Mesenchymal stem cell (in vitro differentiated cells and primary cell): Measurements from ENCODE around the gene KPNA4.

Experiments used
- DNase-seq: peaks from one replicate; pipeline ENCODE4 v3.0.0-alpha.2; 2013
- H2AFZ ChIP-seq: one replicate; pipeline ENCODE4 v1.6.1; 2013; ENCODE audit warnings: low read depth, mild to moderate bottlenecking, control low read depth, inconsistent platforms, low read length, moderate library complexity
- H2AK5ac ChIP-seq: 2 replicates; pipeline ENCODE4 v1.6.1; 2013; ENCODE audit warnings: low read length, moderate library complexity, mild to moderate bottlenecking, inconsistent platforms; ENCODE audit not compliant: severe bottlenecking
- H2BK120ac ChIP-seq: one replicate; pipeline ENCODE4 v1.6.1; 2013; ENCODE audit warnings: low read depth, mild to moderate bottlenecking, inconsistent platforms, low read length, moderate library complexity
- H2BK12ac ChIP-seq, 2 experiments: one replicate each; pipeline ENCODE4 v1.6.1; 2013; ENCODE audit warnings: inconsistent platforms in 2 of 2, low read length in 2 of 2, mild to moderate bottlenecking in 2 of 2, moderate library complexity in 2 of 2, control low read depth in 1 of 2
- H2BK15ac ChIP-seq: one replicate; pipeline ENCODE4 v1.6.1; 2013; ENCODE audit warnings: mild to moderate bottlenecking, low read depth, inconsistent platforms; ENCODE audit not compliant: poor library complexity, severe bottlenecking
- H2BK5ac ChIP-seq: 2 replicates; pipeline ENCODE4 v1.6.1; 2013; ENCODE audit warnings: low read depth, mild to moderate bottlenecking, low read length, control low read depth, inconsistent platforms; ENCODE audit not compliant: poor library complexity, severe bottlenecking
- H3K14ac ChIP-seq, 2 experiments: one replicate each; pipeline ENCODE4 v1.6.1; 2013; ENCODE audit warnings: inconsistent platforms in 2 of 2, low read length in 2 of 2, control low read depth in 1 of 2, mild to moderate bottlenecking in 1 of 2, moderate library complexity in 1 of 2
- H3K18ac ChIP-seq, 2 experiments: one replicate each; pipeline ENCODE4 v1.6.1; 2013; ENCODE audit warnings: inconsistent platforms in 2 of 2, low read length in 2 of 2, control low read depth in 1 of 2, low read depth in 1 of 2, mild to moderate bottlenecking in 1 of 2
- H3K23ac ChIP-seq, 2 experiments: one replicate each; pipeline ENCODE4 v1.6.1; 2013; ENCODE audit warnings: inconsistent platforms in 2 of 2, low read length in 2 of 2, mild to moderate bottlenecking in 2 of 2, moderate library complexity in 2 of 2, control low read depth in 1 of 2
- H3K27ac ChIP-seq: 2 replicates; pipeline ENCODE4 v1.5.1; 2013; ENCODE audit warnings: mild to moderate bottlenecking, moderate library complexity, low read length, control low read depth, inconsistent platforms; ENCODE audit not compliant: poor library complexity, severe bottlenecking
- H3K27me3 ChIP-seq, 2 experiments: 2 replicates each; pipeline versions ENCODE4 v1.6.1 to v1.7.0; 2013; ENCODE audit warnings: low read length in 2 of 2, mild to moderate bottlenecking in 2 of 2, moderate library complexity in 2 of 2, control low read depth in 1 of 2, inconsistent platforms in 1 of 2; ENCODE audit not compliant: control insufficient read depth in 1 of 2, insufficient read depth in 1 of 2
- H3K36me3 ChIP-seq, 2 experiments: 2 replicates each; pipeline versions ENCODE4 v1.6.1 to v1.7.0; 2013; ENCODE audit warnings: low read length in 2 of 2, control low read depth in 1 of 2, inconsistent platforms in 1 of 2, low read depth in 1 of 2, mild to moderate bottlenecking in 1 of 2; ENCODE audit not compliant: insufficient read depth in 2 of 2, control insufficient read depth in 1 of 2
- H3K4ac ChIP-seq, 2 experiments: one replicate each; pipeline ENCODE4 v1.6.1; 2013; ENCODE audit warnings: inconsistent platforms in 2 of 2, low read length in 2 of 2, mild to moderate bottlenecking in 2 of 2, moderate library complexity in 2 of 2, control low read depth in 1 of 2, low read depth in 1 of 2
- H3K4me1 ChIP-seq: 2 replicates; pipeline ENCODE4 v1.6.1; 2013; ENCODE audit warnings: low read depth, low read length, control low read depth; ENCODE audit not compliant: control insufficient read depth, insufficient read depth
- H3K4me2 ChIP-seq: 2 replicates; pipeline ENCODE4 v1.6.1; 2013; ENCODE audit warnings: low read length, mild to moderate bottlenecking, inconsistent platforms; ENCODE audit not compliant: poor library complexity, severe bottlenecking
- H3K4me3 ChIP-seq, 2 experiments: 2 replicates each; pipeline versions ENCODE4 v1.5.1 to v1.7.0; 2013; ENCODE audit warnings: low read length in 2 of 2, mild to moderate bottlenecking in 2 of 2, control low read depth in 1 of 2, low read depth in 1 of 2; ENCODE audit not compliant: insufficient read depth in 1 of 2
- H3K79me1 ChIP-seq: replicated peaks from 2 replicates; pipeline ENCODE4 v1.6.1; 2013; ENCODE audit warnings: mild to moderate bottlenecking, control low read depth, low read length, inconsistent platforms; ENCODE audit not compliant: poor library complexity, severe bottlenecking
- H3K9ac ChIP-seq: 2 replicates; pipeline ENCODE4 v1.7.0; 2013; ENCODE audit warnings: mild to moderate bottlenecking, low read length, moderate library complexity
- H3K9me3 ChIP-seq: 2 replicates; pipeline ENCODE4 v1.7.0; 2013; ENCODE audit warnings: mild to moderate bottlenecking, low read length; ENCODE audit not compliant: control insufficient read depth
- H4K8ac ChIP-seq: one replicate; pipeline ENCODE4 v1.6.1; 2013; ENCODE audit warnings: inconsistent platforms, mild to moderate bottlenecking, low read length, moderate library complexity
- H4K91ac ChIP-seq: one replicate; pipeline ENCODE4 v1.6.1; 2013; ENCODE audit warnings: mild to moderate bottlenecking, low read length, inconsistent platforms
- WGBS: methylation state at CpG from one replicate; pipeline ENCODE4 v1.1.7; 2013; ENCODE audit warnings: mixed read lengths; 5-methylcytosine and 5-hydroxymethylcytosine counted together

The KPNA4 gene

GRCh38 chr3:160475884-160476283 is 89.5 kb downstream of the KPNA4 start:
- DNase-seq = no peak
- no CpG with 5 or more reads among the region's 2 CpGs for WGBS
- no peaks in the 10 kb centered on the region for H3K27me3 ChIP-seq

DNA sequence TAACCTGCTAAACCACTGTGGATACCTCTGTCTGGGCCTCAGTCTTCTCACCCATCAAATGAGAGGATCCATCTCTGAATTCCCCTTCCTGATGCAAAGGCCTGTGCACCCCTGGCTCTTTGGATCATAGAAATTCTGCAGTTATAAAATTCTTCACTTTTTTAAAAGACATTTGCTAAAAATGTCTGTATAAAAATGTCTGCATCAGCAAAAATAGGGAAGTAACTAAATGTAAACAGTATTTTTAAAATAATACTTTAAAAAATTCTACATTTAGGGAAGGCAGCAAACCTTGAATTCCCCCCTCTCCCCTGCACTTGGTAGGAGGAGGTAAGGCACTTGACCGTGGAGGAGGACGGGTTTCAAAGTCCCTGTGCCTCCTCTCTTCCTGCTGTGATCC is 90.2 kb downstream of the KPNA4 start:
- Histone ChIP-seq H3K27ac (no peak overlapping the region), H3K18ac (no peak overlapping the region), H3K4ac (no peak overlapping the region), H3K4me1 (peaks cover 2% of the 10 kb centered on the region), H3K9ac (no peak overlapping the region), H3K4me3 (no peak overlapping the region), H3K14ac (no peak overlapping the region), H2AFZ (no peak overlapping the region), H3K27me3 (no peaks in the 10 kb centered on the region), H2BK15ac (no peak overlapping the region), H3K4me2 (no peak overlapping the region), H4K91ac (no peak overlapping the region), H3K9me3 (peaks cover 6% of the 10 kb centered on the region), H2BK12ac (no peak overlapping the region), H3K36me3 (no peaks in the 10 kb centered on the region), H2AK5ac (no peak overlapping the region), H4K8ac (no peak overlapping the region), H3K23ac (no peak overlapping the region), H2BK120ac (no peak overlapping the region), H3K79me1 (no peaks in the 10 kb centered on the region), H2BK5ac (no peak overlapping the region)
- no peak for DNase-seq
- 95% methylated on average over 2 of the region's 2 CpGs for whole genome bisulfite sequencing

More at GRCh38 chr3:160475884-160476283, 89.5 kb downstream of the KPNA4 start:
- no peak overlapping the region for H3K23ac ChIP-seq
- H3K79me1 ChIP-seq = no peaks in the 10 kb centered on the region
- no peak overlapping the region for H3K14ac ChIP-seq
- no peak overlapping the region for H2BK5ac ChIP-seq
- H2BK12ac ChIP-seq = no peak overlapping the region
- no peak overlapping the region for H3K4ac ChIP-seq
- peaks cover 4% of the 10 kb centered on the region for H3K4me1 ChIP-seq
- no peaks in the 10 kb centered on the region for H3K36me3 ChIP-seq
- no peak overlapping the region for H3K4me3 ChIP-seq
- no peak overlapping the region for H3K4me2 ChIP-seq
- no peak overlapping the region for H3K27ac ChIP-seq
- H3K9ac ChIP-seq = no peak overlapping the region
- H2BK120ac ChIP-seq = no peak overlapping the region
- no peak overlapping the region for H3K18ac ChIP-seq
- no peak overlapping the region for H2AK5ac ChIP-seq
- no peaks in the 10 kb centered on the region for H3K9me3 ChIP-seq
- H4K91ac ChIP-seq = no peak overlapping the region
- no peak overlapping the region for H2BK15ac ChIP-seq
- no peak overlapping the region for H2AFZ ChIP-seq
- H4K8ac ChIP-seq = no peak overlapping the region

DNA sequence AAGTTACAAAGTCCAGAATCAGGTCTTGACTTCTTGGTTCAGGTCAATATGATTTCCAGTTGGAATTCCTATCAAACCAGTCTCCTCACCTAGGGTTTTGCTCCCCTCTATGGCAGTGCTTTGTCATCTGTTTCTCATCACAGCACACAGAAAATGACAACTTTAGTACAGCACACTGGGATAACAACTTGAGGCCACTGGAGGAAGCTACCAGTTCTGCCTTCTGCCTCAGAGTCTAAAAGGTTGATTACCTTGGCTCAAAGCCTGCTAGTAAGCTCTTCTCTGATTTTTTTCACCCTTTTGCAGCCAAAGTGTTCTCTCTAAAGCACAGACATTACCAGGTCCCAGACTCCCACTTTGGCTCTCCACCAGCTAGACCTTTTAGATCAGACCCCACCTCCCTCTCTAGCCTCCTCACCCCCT is 90.9 kb downstream of the KPNA4 start:
- Histone ChIP-seq H3K27ac (no peak overlapping the region), H4K91ac (no peak overlapping the region), H3K9me3 (peaks cover 8% of the 10 kb centered on the region), H2BK120ac (no peak overlapping the region), H2AK5ac (no peak overlapping the region), H3K4me1 (peaks cover 2% of the 10 kb centered on the region), H3K4me2 (no peak overlapping the region), H3K9ac (no peak overlapping the region), H3K14ac (no peak overlapping the region), H3K23ac (no peak overlapping the region), H3K79me1 (no peaks in the 10 kb centered on the region), H3K4me3 (peak overlapping the region in 1 of 2 experiments; percentile 22), H2BK5ac (no peak overlapping the region), H4K8ac (no peak overlapping the region), H2AFZ (no peak overlapping the region), H3K27me3 (no peaks in the 10 kb centered on the region), H2BK12ac (no peak overlapping the region), H2BK15ac (no peak overlapping the region), H3K4ac (no peak overlapping the region), H3K18ac (no peak overlapping the region), H3K36me3 (no peaks in the 10 kb centered on the region)
- DNase-seq = no peak

DNA sequence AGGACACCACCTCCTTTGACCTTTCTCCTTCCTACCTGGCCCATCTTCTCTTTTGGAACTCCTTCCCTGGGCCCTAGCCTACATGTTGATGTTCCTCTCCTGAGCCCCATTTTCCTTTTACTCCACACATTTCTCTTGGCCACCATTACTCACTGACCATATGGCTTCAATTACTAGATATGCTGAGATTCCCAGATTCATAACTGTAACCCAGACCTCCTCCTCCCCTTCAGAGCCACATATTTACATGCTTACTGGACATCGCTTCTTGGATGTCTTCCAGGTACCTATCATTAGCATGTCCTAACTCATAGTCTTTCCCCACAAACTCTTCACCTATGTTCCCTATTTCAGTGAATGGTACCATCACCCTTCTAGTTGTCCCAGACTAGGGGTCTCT is 91.4 kb downstream of the KPNA4 start:
- H2BK15ac ChIP-seq = no peak overlapping the region
- no peak overlapping the region for H2BK5ac ChIP-seq
- no peak overlapping the region for H2AK5ac ChIP-seq
- no peak for DNase-seq
- H3K9ac ChIP-seq = no peak overlapping the region
- H4K91ac ChIP-seq = no peak overlapping the region
- no peak overlapping the region for H2AFZ ChIP-seq
- no peak overlapping the region for H3K14ac ChIP-seq
- H3K9me3 ChIP-seq = peaks cover 8% of the 10 kb centered on the region
- H3K4me3 ChIP-seq = peak overlapping the region in 1 of 2 experiments; percentile 22
- H2BK12ac ChIP-seq = no peak overlapping the region
- 84% methylated on average over 1 of the region's 1 CpG for WGBS
- H2BK120ac ChIP-seq = no peak overlapping the region
- H3K4ac ChIP-seq = no peak overlapping the region
- H3K27ac ChIP-seq = no peak overlapping the region
- H4K8ac ChIP-seq = no peak overlapping the region
- no peak overlapping the region for H3K18ac ChIP-seq
- no peak overlapping the region for H3K23ac ChIP-seq
- H3K4me1 ChIP-seq = peaks cover 2% of the 10 kb centered on the region
- no peaks in the 10 kb centered on the region for H3K79me1 ChIP-seq
- no peaks in the 10 kb centered on the region for H3K27me3 ChIP-seq
- no peaks in the 10 kb centered on the region for H3K36me3 ChIP-seq
- H3K4me2 ChIP-seq = no peak overlapping the region
